ENCODE results near the gene MEF2C. TPM values are rescaled to one million over a fixed set of nuclear protein-coding genes. Genes with fewer than 3 reads are reported as not detected.

MEF2C gene
- total RNA-seq, 4 donors from 2014 or later, result 51.0 to 78.6 (median 65.7) TPM

DNA sequence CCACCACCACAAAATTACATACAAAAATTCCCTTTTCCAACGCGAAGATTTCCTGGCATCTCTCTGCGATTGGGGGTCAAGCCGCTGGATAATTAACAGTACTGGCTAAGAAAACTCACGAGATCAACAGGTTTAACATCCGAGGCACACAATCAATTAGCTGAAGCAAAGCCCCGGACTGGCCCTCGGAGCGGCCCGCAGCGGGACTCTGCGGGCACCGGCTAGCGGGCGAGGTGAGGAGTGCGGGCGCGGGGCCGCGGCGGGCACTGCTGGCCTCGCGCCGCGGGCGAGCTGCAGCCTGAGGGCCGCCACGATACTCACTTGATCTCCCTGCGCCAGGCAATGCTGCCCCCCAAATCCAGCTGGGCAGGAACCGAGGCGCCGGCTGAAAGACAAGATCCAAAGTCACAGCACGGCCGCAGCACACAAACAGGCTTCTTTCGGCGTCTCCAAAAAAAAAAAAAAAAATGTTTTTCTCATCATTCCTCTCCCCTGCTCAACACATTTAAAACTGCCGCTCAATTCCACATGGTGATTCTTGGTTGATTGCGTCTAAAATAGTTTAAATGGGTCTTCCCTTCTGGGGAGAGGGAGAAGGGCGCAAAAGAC is 210.2 kb downstream of the MEF2C start:
- H3K4me3 ChIP-seq (replicated peaks in 1 of 3), result no peak overlapping the region
- WGBS, 2 donors, result 7 to 12% methylated on average over 33 to 39 of the region's 39 CpGs

GRCh38 chr5:88671505-88672499 is 211.2 kb downstream of the MEF2C start:
- TF ChIP-seq CTCF (IDR thresholded peaks at IDR 0.05), result no peak
- no peak for TF ChIP-seq POLR2A (IDR thresholded peaks at IDR 0.05)
- intact Hi-C loops (cut with DNase I), result no loop called here
- DNase-seq, result no peak
- WGBS, 2 donors, result 8 to 10% methylated on average over 24 to 25 of the region's 25 CpGs
- Histone ChIP-seq H3K4me1 (peaks cover 20 to 31% of the 10 kb centered on the region in 2 donors), H3K36me3 (no peaks in the 10 kb centered on the region), H3K4me3 (replicated peaks in 1 of 3) (no peak overlapping the region), H3K27me3 (peaks cover 82% of the 10 kb centered on the region), H3K27ac (no peak overlapping the region), H3K9me3 (no peaks in the 10 kb centered on the region)

More for the DNA sequence above, 210.2 kb downstream of the MEF2C start:
- Histone ChIP-seq H3K27me3 (peaks cover 82% of the 10 kb centered on the region), H3K27ac (no peak overlapping the region), H3K9me3 (no peaks in the 10 kb centered on the region), H3K4me1 (peaks cover 20 to 24% of the 10 kb centered on the region in 2 donors), H3K36me3 (no peaks in the 10 kb centered on the region)
- intact Hi-C loops (cut with DNase I), result no loop called here
- no peak for TF ChIP-seq CTCF (IDR thresholded peaks at IDR 0.05)
- TF ChIP-seq POLR2A (IDR thresholded peaks at IDR 0.05), result no peak
- DNase-seq, result no peak

DNA sequence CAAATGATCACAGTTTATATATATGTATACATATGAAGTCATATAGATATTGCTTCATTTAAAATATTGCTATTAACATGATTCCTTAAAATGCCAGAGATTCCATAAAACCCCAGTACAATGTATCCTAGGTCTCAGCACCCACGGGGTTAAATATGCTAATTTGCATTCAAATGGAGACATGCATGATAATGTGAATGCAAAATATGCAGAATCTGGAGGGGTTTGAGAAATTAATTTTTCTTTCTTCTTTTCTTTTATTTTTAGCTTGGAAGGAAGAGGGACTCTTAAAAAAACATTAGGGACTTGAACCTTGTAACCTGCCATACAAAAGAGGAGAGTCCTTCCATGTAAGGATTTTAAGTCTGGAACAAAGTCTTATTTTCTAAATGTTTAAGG is 211.9 kb downstream of the MEF2C start:
- Histone ChIP-seq H3K9me3 (no peaks in the 10 kb centered on the region), H3K27me3 (peaks cover 85% of the 10 kb centered on the region), H3K4me1 (peaks cover 20 to 31% of the 10 kb centered on the region in 2 donors), H3K4me3 (replicated peaks in 1 of 3) (no peak overlapping the region), H3K36me3 (no peaks in the 10 kb centered on the region), H3K27ac (no peak overlapping the region)
- 6 to 8% methylated on average over 1 of the region's 1 CpG for WGBS, 2 donors
- intact Hi-C loops (cut with DNase I), result no loop called here
- no peak for TF ChIP-seq POLR2A (IDR thresholded peaks at IDR 0.05)
- no peak for TF ChIP-seq CTCF (IDR thresholded peaks at IDR 0.05)
- no peak for DNase-seq

DNA sequence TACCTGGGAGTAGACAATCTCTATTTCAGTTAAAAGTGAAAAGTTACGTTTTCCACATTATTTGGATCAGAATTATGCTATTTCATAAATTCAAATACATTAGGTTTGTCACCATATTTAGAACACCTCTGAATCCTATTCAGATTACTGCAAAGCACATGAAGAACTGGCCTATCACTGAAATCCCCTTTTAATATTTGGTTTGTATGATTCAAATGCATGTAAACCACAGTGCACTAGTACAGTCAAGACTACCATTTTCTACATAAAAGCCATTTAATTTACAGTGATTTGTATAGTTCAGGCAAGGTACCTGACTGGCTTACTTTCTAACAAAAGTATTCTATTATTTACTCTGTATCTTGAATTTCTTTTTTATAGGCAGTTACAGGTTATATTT is 212.5 kb downstream of the MEF2C start:
- peaks cover 84% of the 10 kb centered on the region for H3K27me3 ChIP-seq
- no peaks in the 10 kb centered on the region for H3K9me3 ChIP-seq
- H3K36me3 ChIP-seq, result no peaks in the 10 kb centered on the region
- DNase-seq, result no peak
- H3K4me3 ChIP-seq (replicated peaks in 1 of 3), result no peak overlapping the region
- intact Hi-C loops (cut with DNase I), result no loop called here
- H3K4me1 ChIP-seq, result peaks cover 14 to 24% of the 10 kb centered on the region in 2 donors
- TF ChIP-seq POLR2A (IDR thresholded peaks at IDR 0.05), result no peak
- TF ChIP-seq CTCF (IDR thresholded peaks at IDR 0.05), result no peak
- no peak overlapping the region for H3K27ac ChIP-seq
- WGBS, 2 donors, result 70 to 74% methylated on average over 1 of the region's 1 CpG
